ENCODE results near the gene ARHGAP44.

The ARHGAP44 gene

DNA sequence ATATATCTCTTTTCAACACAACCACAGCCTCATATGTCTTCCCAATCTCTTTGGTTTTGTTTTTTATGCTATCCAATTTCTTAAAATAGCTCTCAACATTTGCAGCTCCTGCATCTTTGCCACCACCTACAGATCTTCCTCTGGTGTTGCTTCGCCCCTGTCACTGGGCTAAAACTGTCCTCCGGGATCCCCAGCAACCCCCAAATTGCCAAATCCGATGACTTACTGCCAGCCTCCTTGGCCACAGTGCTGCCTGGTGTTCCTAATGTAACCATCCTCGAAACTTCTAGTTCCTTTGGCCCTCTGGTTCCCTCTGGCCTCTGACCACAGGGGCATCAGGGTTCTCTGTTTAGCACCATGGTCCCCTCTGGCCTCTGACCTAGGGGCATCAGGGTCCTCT lies 157.7 kb downstream of the ARHGAP44 start:
- CTCF ChIA-PET: no interaction called here

GRCh38 chr17:12952012-12952411 lies 162.7 kb downstream of the ARHGAP44 start:
- TF ChIP-seq ARNT (IDR thresholded peaks at IDR 0.05) (no peak), HDGF (IDR thresholded peaks at IDR 0.05; ENCODE audit: borderline replicate concordance) (no peak), ELF4 (IDR thresholded peaks at IDR 0.05) (no peak), TARDBP (IDR thresholded peaks at IDR 0.05) (no peak), FOXA1 (IDR thresholded peaks at IDR 0.05) (no peak), FOXM1 (IDR thresholded peaks at IDR 0.05; ENCODE audit: borderline replicate concordance) (no peak), SP1 (IDR thresholded peaks at IDR 0.05) (no peak)
- POLR2A ChIA-PET: no interaction called here
- no peak for DNase-seq (ENCODE audit: extremely low spot score)
- CTCF ChIA-PET: no interaction called here

More for the DNA sequence above, 157.7 kb downstream of the ARHGAP44 start:
- TF ChIP-seq ZNF384 (IDR thresholded peaks at IDR 0.05): no peak
- TF ChIP-seq, protein P1, sequence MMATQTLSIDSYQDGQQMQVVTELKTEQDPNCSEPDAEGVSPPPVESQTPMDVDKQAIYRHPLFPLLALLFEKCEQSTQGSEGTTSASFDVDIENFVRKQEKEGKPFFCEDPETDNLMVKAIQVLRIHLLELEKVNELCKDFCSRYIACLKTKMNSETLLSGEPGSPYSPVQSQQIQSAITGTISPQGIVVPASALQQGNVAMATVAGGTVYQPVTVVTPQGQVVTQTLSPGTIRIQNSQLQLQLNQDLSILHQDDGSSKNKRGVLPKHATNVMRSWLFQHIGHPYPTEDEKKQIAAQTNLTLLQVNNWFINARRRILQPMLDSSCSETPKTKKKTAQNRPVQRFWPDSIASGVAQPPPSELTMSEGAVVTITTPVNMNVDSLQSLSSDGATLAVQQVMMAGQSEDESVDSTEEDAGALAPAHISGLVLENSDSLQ (IDR thresholded peaks at IDR 0.05): no peak
- TF ChIP-seq HDGF (IDR thresholded peaks at IDR 0.05; ENCODE audit: borderline replicate concordance): no peak
- TF ChIP-seq CTBP1 (IDR thresholded peaks at IDR 0.05; ENCODE audit: borderline replicate concordance): no peak
- no peak for TF ChIP-seq NFRKB (IDR thresholded peaks at IDR 0.05)
- no peak for TF ChIP-seq SUZ12 (IDR thresholded peaks at IDR 0.05)
- no peak for TF ChIP-seq FOXM1 (IDR thresholded peaks at IDR 0.05; ENCODE audit: borderline replicate concordance)
- DNase-seq (ENCODE audit: extremely low spot score): no peak
- POLR2A ChIA-PET: no interaction called here

- no peak for TF ChIP-seq ELF4 (IDR thresholded peaks at IDR 0.05)
- POLR2A ChIA-PET: no interaction called here
- no peak for DNase-seq (ENCODE audit: extremely low spot score)
- CTCF ChIA-PET: no interaction called here
Observed at GRCh38 chr17:12953156-12953555, 163.9 kb downstream of the ARHGAP44 start.

- ChIA-PET POLR2A (no interaction called here), CTCF (no interaction called here)
- TF ChIP-seq FOXM1 (IDR thresholded peaks at IDR 0.05; ENCODE audit: borderline replicate concordance) (no peak), NFRKB (IDR thresholded peaks at IDR 0.05) (no peak), BHLHE40 (IDR thresholded peaks at IDR 0.05; ENCODE audit: borderline replicate concordance) (no peak), ELF4 (IDR thresholded peaks at IDR 0.05) (no peak), CTBP1 (IDR thresholded peaks at IDR 0.05; ENCODE audit: borderline replicate concordance) (no peak)
- DNase-seq (ENCODE audit: extremely low spot score): no peak
Observed at GRCh38 chr17:12955521-12955920, 166.2 kb downstream of the ARHGAP44 start.

- ChIA-PET POLR2A (no interaction called here), CTCF (no interaction called here)
- TF ChIP-seq, protein P1 (IDR thresholded peaks at IDR 0.05): no peak
- TF ChIP-seq ARNT (IDR thresholded peaks at IDR 0.05): no peak
- TF ChIP-seq FOXA1 (IDR thresholded peaks at IDR 0.05): no peak
- no peak for TF ChIP-seq CTBP1 (IDR thresholded peaks at IDR 0.05; ENCODE audit: borderline replicate concordance)
- TF ChIP-seq TARDBP (IDR thresholded peaks at IDR 0.05): no peak
- no peak for TF ChIP-seq L3MBTL2 (conservative IDR thresholded peaks at IDR 0.05)
- no peak for TF ChIP-seq HDGF (IDR thresholded peaks at IDR 0.05; ENCODE audit: borderline replicate concordance)
- TF ChIP-seq ELF4 (IDR thresholded peaks at IDR 0.05): no peak
- no peak for TF ChIP-seq LEF1 (IDR thresholded peaks at IDR 0.05; ENCODE audit: borderline replicate concordance)
- no peak for TF ChIP-seq ZNF384 (IDR thresholded peaks at IDR 0.05)
- TF ChIP-seq SP1 (IDR thresholded peaks at IDR 0.05): no peak
- DNase-seq (ENCODE audit: extremely low spot score): no peak
Observed at GRCh38 chr17:12958786-12959185, 169.5 kb downstream of the ARHGAP44 start.

GRCh38 chr17:12959441-12959840 lies 170.1 kb downstream of the ARHGAP44 start:
- no peak for DNase-seq (ENCODE audit: extremely low spot score)
- TF ChIP-seq L3MBTL2 (conservative IDR thresholded peaks at IDR 0.05): no peak
- TF ChIP-seq SUZ12 (IDR thresholded peaks at IDR 0.05): no peak
- TF ChIP-seq CTBP1 (IDR thresholded peaks at IDR 0.05; ENCODE audit: borderline replicate concordance): no peak
- no peak for TF ChIP-seq FOXK2 (IDR thresholded peaks at IDR 0.05)
- TF ChIP-seq FOXA1 (IDR thresholded peaks at IDR 0.05): no peak
- no peak for TF ChIP-seq SP1 (IDR thresholded peaks at IDR 0.05)
- no peak for TF ChIP-seq ELF4 (IDR thresholded peaks at IDR 0.05)
- TF ChIP-seq FOXM1 (IDR thresholded peaks at IDR 0.05; ENCODE audit: borderline replicate concordance): no peak
- no peak for TF ChIP-seq NFRKB (IDR thresholded peaks at IDR 0.05)
- no peak for TF ChIP-seq HDGF (IDR thresholded peaks at IDR 0.05; ENCODE audit: borderline replicate concordance)
- TF ChIP-seq TARDBP (IDR thresholded peaks at IDR 0.05): no peak
- no peak for TF ChIP-seq ZNF384 (IDR thresholded peaks at IDR 0.05)
- TF ChIP-seq BHLHE40 (IDR thresholded peaks at IDR 0.05; ENCODE audit: borderline replicate concordance): no peak
- TF ChIP-seq, protein P1 (IDR thresholded peaks at IDR 0.05): no peak
- TF ChIP-seq LEF1 (IDR thresholded peaks at IDR 0.05; ENCODE audit: borderline replicate concordance): no peak
- no peak for TF ChIP-seq ARNT (IDR thresholded peaks at IDR 0.05)
- CTCF ChIA-PET: no interaction called here
- POLR2A ChIA-PET: no interaction called here

GRCh38 chr17:12961655-12962054 lies 172.4 kb downstream of the ARHGAP44 start:
- ChIA-PET CTCF (no interaction called here), POLR2A (no interaction called here)
- no peak for DNase-seq (ENCODE audit: extremely low spot score)
- TF ChIP-seq CTBP1 (IDR thresholded peaks at IDR 0.05; ENCODE audit: borderline replicate concordance) (no peak), HDGF (IDR thresholded peaks at IDR 0.05; ENCODE audit: borderline replicate concordance) (no peak), SP1 (IDR thresholded peaks at IDR 0.05) (no peak), ELF4 (IDR thresholded peaks at IDR 0.05) (no peak), TARDBP (IDR thresholded peaks at IDR 0.05) (no peak), SUZ12 (IDR thresholded peaks at IDR 0.05) (no peak), ZNF384 (IDR thresholded peaks at IDR 0.05) (no peak)

Measured in HEK293T (cell line).